Activated T-helper 1 cell treated with anti-CD3 and anti-CD28 coated beads, Interleukin-2, amount 50 U/mL, for 16 hours (primary cell): ENCODE measurements around the gene ITGAD.

ENCODE experiments used
- DNase-seq, 2 donors: peaks; one replicate each; pipeline ENCODE4 v3.0.0-alpha.2; 2020; ENCODE audit warnings: low read depth in 1 of 2, low spot score in 1 of 2

The ITGAD gene

GRCh38 chr16:31474773-31475738 lies 81.9 kb downstream of the ITGAD start:
- no peak for DNase-seq

GRCh38 chr16:31475946-31476302 lies 82.8 kb downstream of the ITGAD start:
- DNase-seq = no peak
